GM18499 (cell line): Measurements from ENCODE around the gene SH3RF1.

ENCODE experiments used
- ATAC-seq: cut with Tn5 transposase; IDR thresholded peaks from one replicate; pipeline ENCODE4 v1.9.1; 2021; ENCODE audit warnings: moderate number of reproducible peaks; ENCODE audit not compliant: insufficient read depth, unreplicated experiment

SH3RF1 gene

DNA sequence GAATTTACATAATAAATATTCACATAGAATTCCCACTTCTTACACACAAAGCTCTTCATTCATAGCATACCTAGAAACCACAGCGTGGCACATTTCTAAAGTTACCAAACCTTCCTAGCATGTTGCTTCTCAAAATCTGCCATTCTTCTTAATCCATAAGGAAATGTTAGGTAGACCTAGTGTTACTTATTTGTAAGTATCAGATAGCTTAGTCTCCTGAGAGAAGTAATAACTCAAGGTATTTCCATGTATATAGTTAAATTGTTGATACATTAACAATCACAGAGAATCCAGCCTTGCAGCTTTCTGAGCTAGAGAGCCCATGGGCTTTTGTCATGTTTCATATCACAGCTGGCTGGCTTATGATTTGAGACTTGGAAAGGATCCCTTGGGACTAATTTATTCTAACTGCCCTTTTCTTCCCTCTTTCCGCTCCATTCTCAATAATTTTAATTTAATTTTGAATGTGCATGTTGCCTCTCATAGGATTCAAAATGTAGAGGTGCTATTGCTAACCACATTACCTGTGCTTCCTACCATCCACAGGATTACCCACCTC, 17.6 kb downstream of the SH3RF1 start:
- no peak for ATAC-seq

- no peak for ATAC-seq
Measured at GRCh38 chr4:169252339-169253112, 18.2 kb downstream of the SH3RF1 start.

GRCh38 chr4:169251291-169252235, 19.2 kb downstream of the SH3RF1 start:
- no peak for ATAC-seq

- no peak for ATAC-seq
Measured at GRCh38 chr4:169250796-169251195, 20.0 kb downstream of the SH3RF1 start.

- ATAC-seq, result no peak
Measured at GRCh38 chr4:169249999-169250398, 20.8 kb downstream of the SH3RF1 start.

DNA sequence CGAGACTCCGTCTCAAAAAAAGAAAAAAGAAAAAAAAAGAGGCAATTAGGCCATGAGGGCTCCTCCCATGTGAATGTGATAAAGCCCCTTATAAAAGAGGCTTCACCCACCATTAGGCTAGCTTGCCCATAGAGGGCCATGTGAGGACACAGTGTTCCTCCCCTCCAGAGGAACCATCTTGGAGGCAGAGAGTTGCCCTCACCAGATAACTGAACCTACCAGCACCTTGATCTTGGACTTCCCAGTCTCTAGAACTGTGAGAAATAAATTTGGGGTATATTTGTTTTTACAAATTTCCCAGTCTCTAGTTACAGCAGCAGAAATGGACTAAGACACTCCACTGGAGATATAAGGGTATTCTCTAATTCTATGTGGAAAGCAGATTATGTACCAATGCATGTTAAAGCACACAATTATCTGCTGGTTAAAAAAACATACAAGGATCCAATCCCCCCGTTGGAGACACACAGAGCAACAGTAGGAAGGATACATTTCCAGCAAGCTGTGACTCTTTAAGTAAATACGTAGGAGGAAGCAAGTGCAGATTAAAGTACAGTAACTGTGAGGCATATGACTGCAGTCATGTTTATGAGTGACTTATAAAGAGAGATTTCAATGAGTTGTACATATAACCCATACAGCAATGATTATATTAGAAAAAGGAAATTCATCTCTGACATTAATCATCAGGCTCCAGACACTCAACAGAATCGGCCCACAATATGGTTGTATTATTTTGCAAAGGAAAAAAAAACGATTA, 21.4 kb downstream of the SH3RF1 start:
- ATAC-seq, result no peak

GRCh38 chr4:169248645-169249044, 22.1 kb downstream of the SH3RF1 start:
- no peak for ATAC-seq

- no peak for ATAC-seq
Measured at GRCh38 chr4:169246957-169247396, 23.8 kb downstream of the SH3RF1 start.

DNA sequence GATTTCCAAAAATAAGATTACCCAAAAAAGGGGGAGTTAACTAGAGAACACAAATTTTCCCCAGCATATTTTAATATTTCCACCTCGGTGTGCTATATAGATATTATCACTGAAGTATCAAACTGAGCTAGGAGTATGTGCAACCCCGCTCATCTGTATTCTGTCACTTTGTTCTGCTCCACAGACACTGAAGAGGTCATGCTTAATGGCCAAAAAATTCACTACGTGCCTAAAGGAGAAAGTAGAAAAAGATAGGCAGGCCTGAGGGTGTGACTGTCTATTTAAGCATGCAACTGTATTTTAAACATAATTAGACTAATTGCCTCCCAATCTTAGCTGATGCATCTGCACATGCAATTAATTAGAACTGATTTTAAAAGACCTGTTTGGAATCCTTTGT, 24.5 kb downstream of the SH3RF1 start:
- ATAC-seq, result no peak

DNA sequence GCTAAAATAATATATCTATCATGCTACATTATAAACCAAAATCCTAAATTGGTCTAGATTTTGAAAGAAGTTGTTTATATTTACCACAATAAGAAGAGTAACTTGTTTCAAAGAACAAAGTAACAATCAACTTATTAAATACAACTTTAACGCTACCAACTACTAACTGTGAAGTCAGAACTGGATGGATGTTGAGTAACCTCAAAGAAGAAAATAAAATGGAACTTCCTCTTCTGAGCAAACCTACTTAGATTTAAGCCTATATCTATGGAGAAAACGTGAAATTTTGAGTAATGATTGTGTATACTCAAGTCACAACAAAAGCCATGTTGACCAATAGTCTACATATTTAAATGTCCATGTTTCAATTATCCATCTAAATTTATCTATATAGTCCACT, 25.7 kb downstream of the SH3RF1 start:
- ATAC-seq, result no peak

GRCh38 chr4:169243825-169244609, 26.7 kb downstream of the SH3RF1 start:
- no peak for ATAC-seq

DNA sequence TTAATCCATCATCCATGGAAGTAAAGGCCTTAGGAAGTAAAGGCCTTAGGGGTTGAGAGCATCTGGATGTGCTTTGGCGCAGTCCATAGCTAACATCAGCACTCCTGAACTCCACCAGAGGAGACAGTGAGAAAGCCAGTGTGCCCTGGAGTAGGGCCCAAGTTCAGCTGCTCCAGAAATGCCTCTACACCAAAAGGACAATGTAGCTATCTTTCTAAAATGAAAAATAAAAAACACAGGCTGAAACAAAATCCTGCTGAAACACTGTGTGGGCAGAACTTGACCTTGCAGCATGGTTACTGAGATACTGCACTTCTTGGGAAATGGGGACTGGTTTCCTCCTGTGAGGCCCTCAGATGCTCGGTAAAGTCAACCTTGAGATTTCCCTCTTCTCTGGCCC, 29.3 kb downstream of the SH3RF1 start:
- no peak for ATAC-seq

DNA sequence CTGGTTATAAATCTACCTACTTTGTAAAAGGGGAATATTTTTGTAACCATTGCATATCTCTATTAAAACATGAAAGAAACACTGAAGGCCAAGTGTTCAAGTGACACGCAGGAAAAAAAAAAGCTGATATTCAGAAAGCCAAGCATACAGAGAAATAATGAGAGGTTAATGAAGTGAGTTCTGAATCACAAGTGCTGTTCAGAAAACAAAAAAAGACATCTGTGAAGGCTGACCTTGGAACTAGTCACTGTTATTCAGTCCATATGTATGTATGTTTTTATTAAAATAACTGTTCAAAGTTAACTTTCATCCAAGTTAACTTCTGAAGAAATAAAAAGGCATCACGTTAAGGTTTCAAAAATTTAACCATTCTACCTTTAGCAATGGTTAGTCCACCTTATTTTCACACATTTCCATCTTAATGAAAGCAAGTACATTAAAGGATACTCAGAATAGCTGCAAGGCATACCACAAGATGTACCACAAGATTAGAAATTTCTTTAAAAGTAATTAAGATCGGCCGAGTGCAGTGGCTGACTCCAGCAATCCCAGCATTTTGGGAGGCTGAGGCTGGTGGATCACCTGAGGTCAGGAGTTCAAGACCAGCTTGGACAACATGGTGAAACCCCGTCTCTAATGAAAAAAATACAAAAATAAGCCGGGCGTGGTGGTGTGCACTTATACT, 31.4 kb downstream of the SH3RF1 start:
- ATAC-seq, result no peak

GRCh38 chr4:169238445-169238844, 32.3 kb downstream of the SH3RF1 start:
- no peak for ATAC-seq

- no peak for ATAC-seq
Measured at GRCh38 chr4:169236873-169237626, 33.7 kb downstream of the SH3RF1 start.

- no peak for ATAC-seq
Measured at GRCh38 chr4:169236078-169236477, 34.7 kb downstream of the SH3RF1 start.

DNA sequence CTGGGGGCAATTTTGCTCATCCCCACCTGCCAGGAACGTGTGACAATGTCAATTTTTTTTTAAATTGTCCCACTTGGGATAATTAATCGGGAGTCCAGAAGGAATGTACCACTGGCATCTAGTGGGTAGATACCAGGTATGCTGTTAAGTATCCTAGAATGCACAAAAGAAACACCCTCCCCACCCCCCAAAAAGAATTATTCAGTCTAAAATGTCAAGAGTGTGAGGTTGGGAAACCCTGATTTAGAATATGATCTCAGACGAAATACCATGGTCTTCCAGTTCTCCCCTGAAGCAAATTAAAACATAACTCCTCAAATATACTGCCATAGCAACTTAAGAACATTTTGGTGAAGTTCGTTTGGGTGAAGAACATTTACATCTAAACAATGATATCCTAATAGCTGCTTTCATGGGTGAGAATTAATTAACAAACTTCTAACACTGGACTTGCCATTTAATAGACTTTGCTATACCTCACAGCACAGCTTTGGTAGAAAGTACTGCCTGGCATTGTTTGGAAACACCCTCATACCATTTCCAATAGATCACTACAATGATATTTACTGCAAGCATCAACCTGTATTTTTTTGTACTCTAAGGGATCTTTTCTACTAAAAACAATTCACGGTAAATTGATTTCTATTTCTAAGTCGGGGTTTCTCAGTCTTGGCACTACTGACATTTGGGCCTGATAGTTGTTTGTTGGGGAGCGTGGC, 36.5 kb downstream of the SH3RF1 start:
- no peak for ATAC-seq

GRCh38 chr4:169233691-169234090, 37.1 kb downstream of the SH3RF1 start:
- ATAC-seq, result no peak
